HG03066 (cell line): ENCODE data around the gene BABAM2.
"Not testable (repeated sequence)": the region's sequence is repeated elsewhere in the genome, so short reads cannot be mapped to it uniquely, and the experiment has no call there.

Experiments used
- ATAC-seq: cut with Tn5 transposase; IDR thresholded peaks from one replicate; pipeline ENCODE4 v1.9.1; 2021; ENCODE audit warnings: low read depth; ENCODE audit not compliant: unreplicated experiment

BABAM2 gene

DNA sequence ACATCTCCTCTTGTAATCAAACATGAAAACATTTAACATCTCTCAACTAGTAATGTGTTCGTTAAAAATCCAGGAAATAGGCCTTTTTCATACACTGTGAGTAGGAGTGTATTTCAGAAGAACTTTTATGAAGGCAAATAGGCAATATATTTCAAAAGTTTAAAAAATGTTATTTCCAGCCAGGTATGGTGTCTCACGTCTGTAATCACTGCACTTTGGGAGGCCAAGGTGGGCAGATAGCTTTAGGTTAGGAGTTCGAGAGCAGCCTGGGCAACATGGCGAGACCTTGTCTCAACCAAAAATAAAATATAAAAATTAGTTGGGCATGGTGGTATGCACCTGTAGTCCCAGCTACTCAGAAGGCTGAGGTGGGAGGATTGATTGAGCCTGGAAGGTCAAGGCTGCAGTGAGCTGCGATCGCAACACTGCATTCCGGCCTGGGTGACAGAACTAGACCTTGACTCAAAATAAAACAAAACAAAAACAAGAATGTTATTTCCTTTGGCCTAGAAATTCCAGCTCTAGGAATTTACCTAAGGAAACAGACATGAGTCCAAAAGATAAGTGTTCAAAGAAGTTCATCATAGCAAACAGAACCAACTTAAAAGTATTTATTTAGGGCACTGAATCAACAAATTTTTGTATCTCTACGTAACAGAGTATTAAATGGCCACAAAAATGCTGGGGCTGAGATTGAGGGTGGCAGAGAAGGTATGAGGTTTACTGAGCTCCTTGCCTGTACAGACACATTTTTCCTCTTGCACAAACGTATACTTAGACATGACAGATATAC lies 15.2 kb upstream of the BABAM2 start:
- ATAC-seq, result no peak

DNA sequence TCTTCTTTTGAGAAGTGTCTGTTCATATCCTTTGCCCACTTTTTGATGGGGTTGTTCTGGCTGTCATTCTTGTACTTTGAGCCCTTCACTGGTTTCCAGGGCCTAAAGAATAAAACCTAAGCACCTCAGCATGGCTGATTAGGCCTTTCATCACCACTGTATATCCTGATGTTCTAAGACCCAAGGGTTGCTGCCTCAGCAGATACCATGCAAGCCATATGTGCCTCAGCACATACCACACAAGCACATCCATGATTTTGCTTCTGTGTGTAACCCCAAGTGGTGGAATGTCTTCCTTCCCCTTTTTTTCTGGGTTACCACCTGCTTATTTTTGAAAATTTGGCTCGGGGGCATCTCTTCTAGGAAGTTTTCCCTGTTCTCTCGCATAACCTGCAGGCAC lies 11.7 kb upstream of the BABAM2 start:
- ATAC-seq, result no peak

DNA sequence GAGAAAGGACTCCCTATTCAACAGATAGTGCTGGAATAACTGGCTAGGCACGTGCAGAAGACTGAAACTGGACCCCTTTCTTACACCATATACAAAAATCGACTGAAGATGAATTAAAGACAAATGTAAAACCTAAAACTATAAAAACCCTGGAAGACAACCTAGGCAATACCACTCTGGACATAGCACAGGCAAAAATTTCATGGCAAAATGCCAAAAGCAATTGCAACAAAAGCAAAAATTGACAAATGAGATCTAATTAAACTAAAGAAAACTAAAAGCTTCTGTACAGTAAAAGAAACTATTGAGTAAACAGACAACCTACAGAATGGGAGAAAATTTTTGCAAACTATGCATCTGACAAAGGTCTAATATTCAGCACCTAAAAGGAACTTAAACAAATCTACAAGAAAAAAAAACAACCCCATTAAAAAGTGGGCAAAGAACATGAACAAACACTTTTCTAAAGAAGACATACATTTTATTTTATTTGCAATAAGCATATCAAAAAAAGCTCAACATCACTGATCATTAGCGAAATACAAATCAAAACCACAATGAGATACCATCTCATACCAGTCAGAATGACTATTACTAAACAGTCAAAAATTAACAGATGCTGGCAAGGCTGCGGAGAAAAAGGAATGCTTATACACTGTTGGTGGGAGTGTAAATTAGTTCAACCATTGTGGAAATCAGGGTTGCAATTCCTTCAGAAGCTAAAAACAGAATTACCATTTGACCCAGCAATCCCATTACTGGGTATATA lies 8.5 kb upstream of the BABAM2 start:
- ATAC-seq, result not testable (repeated sequence)

DNA sequence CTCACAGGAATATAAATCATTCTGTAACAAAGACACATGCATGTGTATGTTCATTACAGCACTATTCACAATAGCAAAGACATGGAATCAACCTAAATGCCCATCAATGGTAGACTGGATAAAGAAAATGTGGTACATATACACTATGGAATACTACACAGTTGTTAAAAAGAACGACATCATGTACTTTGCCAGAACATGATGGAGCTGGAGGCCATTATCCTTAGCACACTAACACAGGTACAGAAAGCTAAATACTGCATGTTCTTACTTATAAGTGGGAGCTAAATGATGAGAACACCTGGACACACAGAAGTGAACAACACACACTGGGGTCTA lies 8.0 kb upstream of the BABAM2 start:
- ATAC-seq, result not testable (repeated sequence)

DNA sequence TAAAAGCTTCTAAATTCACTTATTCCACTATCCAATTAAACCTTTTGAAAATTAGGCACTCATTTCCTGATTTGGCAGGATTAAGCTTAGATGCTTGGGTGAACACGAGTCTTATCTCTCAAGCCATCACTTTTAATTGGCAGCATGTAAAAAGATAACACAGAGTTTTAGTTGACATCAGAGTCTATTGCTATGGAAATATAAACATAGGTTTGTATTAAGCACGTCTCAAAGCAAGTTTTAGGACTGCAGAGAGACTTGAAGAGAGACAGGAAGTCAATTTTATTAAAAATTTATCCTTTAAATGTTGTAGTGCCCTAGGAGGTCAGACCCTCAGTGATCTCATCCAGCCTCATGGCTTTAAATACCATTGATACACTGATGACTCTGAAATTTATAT lies 5.9 kb upstream of the BABAM2 start:
- ATAC-seq, result no peak

DNA sequence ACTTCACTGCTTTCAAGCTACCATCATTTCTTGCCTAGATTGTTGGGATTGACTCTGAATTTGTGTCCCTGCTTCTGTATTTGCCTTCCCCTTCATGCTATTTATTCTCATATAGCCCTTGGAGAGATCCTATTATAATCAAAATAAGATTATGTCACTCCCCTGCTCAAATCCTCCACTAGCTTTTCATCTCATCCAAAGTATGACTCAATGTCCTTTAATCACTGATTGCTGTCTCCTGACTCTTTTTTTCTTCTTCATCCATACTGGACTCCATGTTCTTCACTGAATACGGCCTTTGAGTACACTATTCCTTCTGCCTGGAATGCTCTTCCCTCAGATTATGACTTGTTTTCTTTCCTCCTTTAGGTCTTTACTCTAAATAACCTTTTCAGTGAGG lies 5.3 kb upstream of the BABAM2 start:
- no peak for ATAC-seq

DNA sequence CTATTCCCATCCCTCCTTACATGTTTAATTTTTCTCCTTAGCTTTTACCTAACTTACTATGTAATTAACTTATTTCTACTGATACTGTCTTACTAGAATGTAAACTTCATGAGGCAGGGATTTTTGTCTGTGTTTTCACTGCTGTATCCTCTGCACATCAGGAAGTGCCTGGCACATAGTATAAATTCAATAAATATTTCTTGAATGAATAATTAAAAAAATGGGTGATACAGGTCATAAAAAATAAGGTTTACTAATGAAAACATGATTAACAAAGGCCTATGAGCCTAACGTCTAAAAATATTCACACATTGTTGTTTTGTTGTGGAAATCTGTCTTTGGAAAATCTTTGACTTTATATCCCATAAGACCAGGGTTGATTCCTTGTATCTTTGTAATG lies 4.9 kb upstream of the BABAM2 start:
- ATAC-seq, result no peak

DNA sequence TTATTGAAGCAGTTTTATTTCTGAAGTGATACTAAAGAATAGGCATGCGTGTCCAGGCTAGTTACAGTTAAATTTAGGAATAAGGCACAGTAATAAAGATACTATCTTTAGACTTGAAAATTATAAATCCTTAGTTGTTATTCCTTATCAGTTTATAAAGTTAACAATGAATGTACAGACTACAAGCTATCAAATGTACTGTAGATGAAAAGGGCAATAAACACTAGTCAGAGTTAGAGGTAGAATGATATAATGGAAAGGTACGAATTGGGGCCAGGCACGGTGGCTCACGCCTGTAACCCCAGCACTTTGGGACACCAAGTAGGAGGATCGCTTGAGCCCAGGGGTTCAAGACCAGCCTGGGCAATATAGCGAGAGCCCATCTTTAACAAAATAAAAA lies 4.2 kb upstream of the BABAM2 start:
- ATAC-seq, result no peak

DNA sequence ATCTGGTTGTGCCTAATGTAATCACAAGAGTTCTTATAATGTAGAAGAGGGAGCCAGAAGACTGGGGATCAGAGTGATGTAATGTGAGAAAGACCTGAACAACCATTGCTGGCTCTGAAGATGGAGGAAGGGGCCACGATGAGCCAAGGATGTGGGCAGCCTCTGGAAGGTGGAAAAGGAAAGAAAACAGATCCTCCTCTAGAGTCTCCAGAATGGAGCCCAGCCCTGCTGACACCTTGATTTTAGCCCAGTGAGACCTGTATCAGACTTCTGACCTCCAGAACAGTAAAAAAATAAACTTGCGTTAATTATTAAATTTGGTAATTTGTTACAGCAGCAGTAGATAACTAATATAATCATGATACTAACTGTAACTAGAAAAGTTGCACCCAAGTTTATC lies 3.4 kb upstream of the BABAM2 start:
- ATAC-seq, result no peak

DNA sequence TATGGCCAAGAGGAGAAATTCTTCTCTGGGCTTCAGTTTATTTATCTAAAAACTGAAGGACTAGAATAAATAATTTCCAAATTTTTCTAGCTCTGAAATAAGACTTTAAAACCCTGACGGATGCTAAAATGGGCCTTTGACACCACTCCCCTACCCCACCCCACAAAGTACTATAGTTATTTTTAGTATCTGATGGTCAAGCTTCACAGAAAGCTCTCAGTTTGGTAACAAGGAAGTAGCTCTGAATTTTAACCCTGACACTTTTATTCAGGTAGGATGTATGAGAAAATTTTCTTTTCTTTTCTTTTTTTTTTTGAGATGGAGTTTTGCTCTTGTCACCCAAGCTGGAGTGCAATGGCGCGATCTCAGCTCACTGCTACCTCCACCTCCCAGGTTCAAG lies 2.7 kb upstream of the BABAM2 start:
- ATAC-seq, result no peak

DNA sequence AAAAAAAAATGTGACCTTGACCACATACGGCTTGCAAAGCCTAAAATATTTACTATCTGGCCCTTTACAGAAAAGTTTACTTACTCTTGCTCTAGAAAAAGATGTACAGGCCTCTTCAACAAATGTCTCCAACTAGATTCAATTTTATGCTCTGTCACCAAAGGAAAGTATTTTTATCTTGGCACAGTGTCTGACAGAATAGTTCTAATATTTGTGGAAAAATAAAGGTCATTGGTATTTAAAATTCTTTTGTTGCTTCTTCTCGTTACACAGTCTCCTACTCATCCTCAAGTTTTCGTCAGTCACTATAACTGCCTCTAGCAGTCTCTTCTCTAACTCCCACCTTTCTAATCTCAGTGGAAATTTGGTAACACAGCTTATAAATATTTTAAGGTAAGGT lies 1.7 kb upstream of the BABAM2 start:
- no peak for ATAC-seq

DNA sequence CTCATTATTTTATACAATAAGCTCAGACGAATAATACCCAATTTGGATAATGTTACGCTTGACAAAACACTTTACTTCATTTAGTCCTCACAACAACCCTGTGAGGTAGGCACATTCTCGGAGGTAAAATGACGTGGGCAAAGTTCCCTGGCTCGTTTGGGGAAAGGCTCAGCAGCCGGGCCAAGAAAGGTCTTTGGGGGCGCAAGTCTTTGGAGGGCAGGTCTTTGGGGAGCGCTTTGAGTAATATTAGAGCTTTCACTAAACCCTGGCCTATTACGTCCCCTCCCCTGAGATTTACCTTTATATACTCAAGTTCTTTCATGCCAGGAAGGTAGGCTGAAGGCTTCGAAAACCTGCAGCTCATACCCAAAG lies 769 bp upstream of the BABAM2 start:
- no peak for ATAC-seq

DNA sequence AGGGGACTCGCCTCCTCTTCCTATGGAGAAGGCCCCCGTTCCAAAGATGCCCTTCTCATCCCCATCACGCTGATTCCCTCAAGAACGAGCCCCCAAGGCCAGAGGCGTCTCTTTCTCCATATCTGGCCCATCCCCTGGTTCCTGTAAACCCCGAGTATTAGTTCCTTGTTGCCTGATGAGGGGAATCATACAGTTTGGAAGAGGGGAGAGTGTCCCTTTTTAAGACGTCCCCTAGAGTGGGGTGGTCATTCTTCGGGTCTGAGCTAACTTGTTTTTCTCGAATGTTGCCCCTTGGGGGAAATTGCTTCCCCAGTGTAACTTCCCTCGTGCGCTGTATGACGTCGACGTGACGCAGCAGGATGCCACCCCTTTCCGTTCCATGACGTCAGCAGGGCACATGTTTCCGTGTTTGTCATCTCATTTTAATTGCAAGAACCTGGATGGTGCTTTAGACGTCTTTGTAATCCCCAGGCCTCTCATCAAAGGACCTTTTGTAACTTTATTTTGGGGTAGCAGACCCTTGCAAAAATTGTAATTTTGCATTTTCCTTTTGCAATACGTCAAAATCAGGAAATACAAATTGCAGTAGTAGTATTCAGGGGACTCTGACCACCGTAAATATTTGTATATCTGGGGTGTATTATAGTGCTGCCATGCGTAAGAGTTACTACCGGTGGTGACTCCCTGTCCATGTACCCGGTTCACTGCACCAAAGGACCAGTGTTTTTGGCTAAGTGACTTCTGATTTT lies 569 bp downstream of the BABAM2 start:
- ATAC-seq, result peak; percentile 20

DNA sequence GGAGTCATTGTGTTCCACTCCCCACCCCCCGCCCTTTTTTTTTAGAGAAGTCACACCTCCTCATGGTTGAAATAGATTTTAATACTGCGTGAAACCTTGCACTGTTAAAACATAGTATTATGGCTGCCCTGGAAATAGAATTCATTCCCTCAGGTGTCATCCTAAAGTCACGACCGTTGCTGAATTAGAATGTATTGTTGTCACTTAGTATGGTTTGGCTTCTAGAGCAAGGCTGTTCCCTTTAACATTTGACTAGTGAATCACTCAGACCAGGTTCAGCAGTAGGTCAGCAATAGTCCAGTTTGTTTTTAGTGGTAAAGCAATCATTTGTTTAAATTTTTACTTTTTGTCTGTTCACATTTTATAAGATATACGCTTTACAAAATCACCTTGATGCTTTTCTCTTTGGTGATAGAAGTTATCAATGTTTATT lies 1.2 kb downstream of the BABAM2 start:
- no peak for ATAC-seq

DNA sequence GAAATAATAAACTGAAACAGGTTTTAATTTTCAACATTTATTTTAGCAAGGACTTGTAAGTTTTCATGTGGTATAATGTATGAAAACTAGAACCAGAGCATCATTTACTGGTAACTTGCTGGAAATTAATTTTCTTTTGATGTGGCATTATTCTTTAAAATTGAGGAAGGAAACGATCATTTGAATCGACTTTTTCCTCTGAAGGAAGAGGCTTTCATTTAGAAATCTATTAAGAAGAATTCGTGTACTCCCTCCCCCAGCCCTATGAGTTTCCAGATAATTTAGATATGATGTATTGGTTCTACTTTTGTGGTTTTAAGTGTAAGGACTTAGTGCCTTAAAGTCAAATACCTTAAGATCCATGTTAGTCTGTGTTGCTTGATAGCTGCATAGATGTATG lies 2.5 kb downstream of the BABAM2 start:
- no peak for ATAC-seq

DNA sequence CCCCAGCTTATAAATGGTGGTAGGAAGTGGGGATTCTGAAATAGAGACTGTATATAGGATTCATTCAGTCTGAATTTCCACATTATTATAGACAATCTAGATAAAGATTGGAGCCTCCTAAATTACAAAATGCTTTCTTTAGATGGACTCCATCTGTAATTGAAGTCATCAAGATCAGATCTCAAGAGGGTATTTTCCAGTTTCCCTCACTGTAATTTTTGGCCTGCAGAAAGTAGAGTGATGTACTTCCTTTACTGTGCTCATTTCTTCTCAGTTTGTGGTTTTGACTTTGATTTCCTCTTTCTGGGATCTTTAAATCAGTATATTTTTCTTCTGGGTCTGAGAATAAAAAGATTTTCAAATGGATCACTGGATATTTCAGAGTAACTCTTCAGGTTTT lies 7.2 kb downstream of the BABAM2 start:
- no peak for ATAC-seq

DNA sequence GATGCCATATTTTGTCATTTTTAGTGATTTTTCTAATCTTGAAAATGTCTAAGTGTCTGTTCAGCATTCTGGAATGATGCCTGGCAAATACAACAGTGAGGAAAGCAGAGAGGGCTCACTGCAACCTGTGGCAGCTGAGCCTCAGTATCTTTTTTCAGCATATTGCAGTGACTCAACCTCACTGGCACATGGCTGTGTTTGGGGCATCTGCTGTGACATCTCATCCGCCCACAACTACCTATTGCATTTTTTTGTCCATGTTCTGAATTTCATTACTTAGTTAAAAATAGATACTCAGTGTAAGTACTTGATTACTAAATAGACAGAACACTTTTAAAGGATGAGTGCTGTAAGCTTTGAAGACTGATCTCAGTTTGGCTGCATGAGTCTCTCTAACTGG lies 10.7 kb downstream of the BABAM2 start:
- ATAC-seq, result no peak

DNA sequence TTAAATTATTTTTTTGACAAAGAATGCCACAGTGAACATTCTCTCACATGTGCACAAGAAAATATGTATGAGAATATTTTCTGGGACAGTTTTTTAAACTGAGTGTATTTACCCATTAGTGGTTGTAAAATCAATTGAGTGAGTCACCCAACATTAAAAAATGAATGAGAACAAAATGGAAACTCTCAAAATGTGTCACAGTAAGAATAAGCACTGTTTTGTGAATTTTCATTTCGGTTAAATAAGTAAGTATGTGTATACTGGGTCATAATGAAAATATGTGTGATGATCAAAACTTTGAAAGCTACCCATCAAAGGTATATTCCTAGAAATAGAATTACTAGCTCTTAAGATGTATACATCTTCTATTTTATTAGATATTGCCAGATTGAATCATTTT lies 11.6 kb downstream of the BABAM2 start:
- ATAC-seq, result no peak

DNA sequence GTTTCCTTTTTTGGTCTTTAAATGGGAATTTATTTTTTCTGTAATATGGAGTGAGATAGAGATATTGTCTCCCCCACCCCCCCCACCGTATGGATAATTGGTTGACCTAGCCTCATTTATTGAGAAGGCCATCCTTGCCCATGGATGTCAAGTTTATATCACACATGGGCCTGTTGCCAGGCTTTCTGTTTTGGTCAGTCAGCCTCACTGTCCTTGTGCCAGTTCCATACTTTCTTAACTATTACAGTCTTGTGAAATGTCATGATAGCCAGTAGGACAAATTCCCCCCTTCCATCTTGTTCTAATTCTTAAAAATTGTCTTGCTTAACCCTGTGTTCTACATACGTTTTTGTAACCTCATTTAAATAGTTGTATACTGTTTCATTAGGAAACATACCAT lies 12.5 kb downstream of the BABAM2 start:
- ATAC-seq, result no peak

DNA sequence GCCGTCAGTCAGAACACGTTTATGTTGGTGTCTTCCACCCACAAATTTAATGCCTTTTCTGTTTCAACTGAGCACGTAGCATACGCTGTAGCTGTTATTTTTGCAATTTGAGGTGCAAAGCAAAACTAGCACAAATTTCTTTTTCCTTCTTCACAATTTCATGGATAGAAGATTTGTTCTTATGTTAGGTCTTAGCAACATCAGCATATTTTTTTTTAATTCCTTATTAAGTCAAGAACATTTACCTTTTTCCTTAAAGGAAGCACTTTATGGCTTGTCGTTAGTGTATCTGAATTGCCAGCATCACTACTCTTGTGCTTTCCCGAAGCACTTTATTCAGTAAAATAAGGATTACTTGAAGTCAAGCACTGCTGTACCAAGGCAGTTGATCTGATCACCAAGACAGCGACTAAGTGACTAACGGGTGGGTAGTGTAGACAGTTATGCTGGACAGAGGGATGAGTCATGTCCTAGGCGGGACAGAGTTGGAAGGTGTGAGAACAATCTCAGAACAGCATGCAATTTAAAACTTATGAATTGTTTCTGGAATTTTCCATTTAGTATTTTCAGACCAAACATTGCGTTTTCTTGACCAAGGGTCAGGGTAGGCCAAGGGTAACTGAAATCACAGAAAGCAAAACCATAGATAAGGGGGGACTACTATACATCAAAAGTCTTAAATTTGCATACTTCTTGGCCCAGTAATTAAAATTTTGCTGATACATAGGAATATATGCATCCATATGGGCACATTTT lies 13.3 kb downstream of the BABAM2 start:
- no peak for ATAC-seq

DNA sequence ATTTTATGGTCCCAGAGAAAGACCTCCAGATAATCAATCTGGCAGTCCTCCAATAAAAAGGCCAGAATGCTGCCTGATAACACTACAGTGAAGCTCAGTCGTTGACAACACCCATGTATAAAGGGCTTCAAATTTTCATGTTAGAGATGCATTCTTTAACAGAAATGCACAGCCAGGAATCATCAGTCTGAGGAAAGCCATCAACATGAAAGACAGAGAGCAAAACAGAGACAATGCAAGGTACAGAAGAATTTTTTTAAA lies 13.8 kb downstream of the BABAM2 start:
- no peak for ATAC-seq
